GM12878 (cell line): ENCODE results near the gene DHCR24. TPM values are rescaled to one million over a fixed set of nuclear protein-coding genes. Genes with fewer than 3 reads are reported as not detected.

ENCODE experiments used
- ATAC-seq: fragments of 200-7000 bp; cut with Tn5 transposase; 3 replicates; pipeline ENCODE4 v1.9.1; 2020; ENCODE audit warnings: mild to moderate bottlenecking, moderate library complexity
- BruUV-seq: library from RNA; stranded (reverse); fragments of 400-500 nt; replicated peaks from 2 replicates; lab custom pipeline; 2021; lab: Mats Ljungman, UMichigan
- CTCF ChIA-PET: fragments of 300-600 bp; sonication (Branson Sonifier 250); formaldehyde crosslinking; extraction: SDS; loops from one replicate; lab custom pipeline; 2021; ENCODE audit warnings: inconsistent platforms; lab: Yijun Ruan, JAX
- POLR2A ChIA-PET: fragments of 350-600 bp; formaldehyde crosslinking; extraction: SDS; loops from one replicate; lab custom pipeline; 2021; ENCODE audit warnings: inconsistent platforms; lab: Charles Lee
- RAD21 ChIA-PET: fragments of 300-600 bp; sonication (Branson Sonifier 250); formaldehyde crosslinking; loops from one replicate; lab custom pipeline; 2023; ENCODE audit warnings: antibody characterized with exemption; ENCODE audit not compliant: unreplicated experiment; lab: Charles Lee
- SMC1A ChIA-PET: fragments of 300-600 bp; sonication (Branson Sonifier 250); formaldehyde crosslinking; loops from one replicate; lab custom pipeline; 2023; ENCODE audit not compliant: unreplicated experiment, uncharacterized antibody; lab: Charles Lee
- DNase-seq: peaks from one replicate; pipeline ENCODE4 v3.0.0-alpha.2; 2011; ENCODE audit warnings: low read depth, low spot score
- FAIRE-seq: peaks from 3 replicates; lab custom pipeline; 2011; peaks lifted over from hg19 to GRCh38; lab: Jason Lieb, UNC
- H2AFZ ChIP-seq: 2 replicates; pipeline ENCODE4 v1.6.0; 2011; ENCODE audit warnings: low read depth, low read length, control low read depth; ENCODE audit not compliant: control insufficient read depth
- H3K27ac ChIP-seq: 2 replicates; pipeline ENCODE4 v1.5.1; 2011; ENCODE audit warnings: control low read depth; ENCODE audit not compliant: control insufficient read depth, insufficient read depth
- H3K27me3 ChIP-seq, 2 experiments: replicated peaks in 1 of 2; 2 replicates each; pipeline versions ENCODE4 v1.6.0 to v1.6.1; 2011; ENCODE audit warnings: low read length in 1 of 2; ENCODE audit not compliant: control insufficient read depth in 2 of 2, insufficient read depth in 2 of 2
- H3K36me3 ChIP-seq, 2 experiments: 2 replicates each; pipeline ENCODE4 v1.5.1; 2011; ENCODE audit warnings: low read length in 1 of 2; ENCODE audit not compliant: control insufficient read depth in 2 of 2, insufficient read depth in 2 of 2
- H3K4me1 ChIP-seq: 2 replicates; pipeline ENCODE4 v1.6.1; 2011; ENCODE audit warnings: mild to moderate bottlenecking, low read length, moderate library complexity, mixed read lengths; ENCODE audit not compliant: control insufficient read depth, insufficient read depth
- H3K4me2 ChIP-seq: 2 replicates; pipeline ENCODE4 v1.6.0; 2011; ENCODE audit warnings: control low read depth; ENCODE audit not compliant: control insufficient read depth, insufficient read depth
- H3K4me3 ChIP-seq: fragments of 200-600 bp; sonication (generic); 2 replicates; pipeline ENCODE4 v1.5.1; 2016
- H3K79me2 ChIP-seq: 2 replicates; pipeline ENCODE4 v1.6.0; 2011; ENCODE audit warnings: low read length; ENCODE audit not compliant: control insufficient read depth, insufficient read depth
- H3K9ac ChIP-seq: 2 replicates; pipeline ENCODE4 v1.8.0; 2011; ENCODE audit warnings: low read length, control low read depth, mixed read lengths; ENCODE audit not compliant: control insufficient read depth, insufficient read depth
- H3K9me3 ChIP-seq: replicated peaks from 3 replicates; pipeline ENCODE4 v1.5.1; 2011; ENCODE audit warnings: mild to moderate bottlenecking, low read length; ENCODE audit not compliant: control insufficient read depth, insufficient read depth
- H4K20me1 ChIP-seq: 2 replicates; pipeline ENCODE4 v1.6.0; 2011; ENCODE audit not compliant: control insufficient read depth, insufficient read depth
- BCL11A ChIP-seq: IDR thresholded peaks from 2 replicates; pipeline ENCODE4 v1.6.1; 2011; ENCODE audit warnings: low read depth, low read length
- EZH2 ChIP-seq: IDR thresholded peaks from 2 replicates; pipeline ENCODE4 v1.6.1; 2012; ENCODE audit warnings: low read depth, mild to moderate bottlenecking, control low read depth, inconsistent platforms, low read length, borderline replicate concordance; ENCODE audit not compliant: control insufficient read depth
- HCFC1 ChIP-seq: fragments of 150-350 bp; IDR thresholded peaks from 2 replicates; pipeline ENCODE4 v1.6.1; 2014; ENCODE audit warnings: low read length
- KAT2A ChIP-seq: conservative IDR thresholded peaks from 2 replicates; pipeline ENCODE4 v1.6.1; 2011; ENCODE audit warnings: low read depth, low read length; ENCODE audit not compliant: control insufficient read depth
- LARP7 ChIP-seq: fragments of 450-650 bp; IDR thresholded peaks from 2 replicates; pipeline ENCODE4 v1.6.1; 2017; ENCODE audit warnings: mild to moderate bottlenecking
- NR2C1 ChIP-seq: fragments of 450-650 bp; IDR thresholded peaks from 2 replicates; pipeline ENCODE4 v1.6.1; 2017; ENCODE audit warnings: antibody characterized with exemption, mild to moderate bottlenecking, moderate library complexity
- PAX5 ChIP-seq: IDR thresholded peaks from 2 replicates; pipeline ENCODE4 v1.6.1; 2011; ENCODE audit warnings: low read depth, low read length, borderline replicate concordance
- POU2F2 ChIP-seq: IDR thresholded peaks from 3 replicates; pipeline ENCODE4 v1.6.1; 2011; ENCODE audit warnings: low read depth, mild to moderate bottlenecking, low read length, borderline replicate concordance
- RAD21 ChIP-seq: IDR thresholded peaks from 2 replicates; pipeline ENCODE4 v1.6.1; 2011; ENCODE audit warnings: mild to moderate bottlenecking, low read depth, low read length, moderate library complexity; ENCODE audit not compliant: insufficient read depth
- RAD51 ChIP-seq: fragments of 450-650 bp; IDR thresholded peaks from 2 replicates; pipeline ENCODE4 v1.6.1; 2016; ENCODE audit warnings: moderate library complexity, mild to moderate bottlenecking, inconsistent platforms
- SMAD5 ChIP-seq: IDR thresholded peaks from 2 replicates; pipeline ENCODE4 v1.6.1; 2016; ENCODE audit warnings: antibody characterized with exemption, low read depth
- SPI1 ChIP-seq: IDR thresholded peaks from 2 replicates; pipeline ENCODE4 v1.6.1; 2011; ENCODE audit warnings: low read depth, mild to moderate bottlenecking, low read length, moderate library complexity, borderline replicate concordance; ENCODE audit not compliant: insufficient read depth
- SREBF2 ChIP-seq: IDR thresholded peaks from 2 replicates; pipeline ENCODE4 v1.6.1; 2012; ENCODE audit warnings: mild to moderate bottlenecking, low read length
- TARDBP ChIP-seq: IDR thresholded peaks from 2 replicates; pipeline ENCODE4 v1.6.1; 2016; ENCODE audit warnings: borderline replicate concordance
- WGBS: methylation state at CpG from one replicate; pipeline ENCODE4 v1.1.6; 2016; ENCODE audit warnings: low lambda C conversion rate; ENCODE audit not compliant: insufficient replicate concordance, insufficient coverage; ENCODE audit errors: missing lambda C conversion rate; 5-methylcytosine and 5-hydroxymethylcytosine counted together
- in situ Hi-C: fragments of 300-500 bp; cut with MboI; formaldehyde crosslinking; loops from 9 replicates; pipeline ENCODE4 v1.14.3; 2018; ENCODE audit warnings: mixed read lengths
- intact Hi-C: fragments of 100-400 bp; cut with micrococcal nuclease; formaldehyde crosslinking; loops from one replicate; pipeline ENCODE4 v1.14.2; 2022; ENCODE audit not compliant: unreplicated experiment
- polyA plus RNA-seq, 11 experiments: library from polyadenylated mRNA; depleted of rRNA in 4 of 11; unstranded in 6 of 11; stranded (reverse) in 5 of 11; fragments of >200 nt; fragmentation: Nextera tagmentation in 4 of 11; fragmentation: Illumina TruSeq in 1 of 11; extraction: Ambion mirVana in 4 of 11; extraction: Trizol in 1 of 11; gene quantifications; 1 replicate in 1 of 11; 2 replicates in 10 of 11; pipeline versions ENCODE4 v1.2.1 to v1.2.3, GENCODE V29; 2011 to 2016; ENCODE audit warnings: inconsistent platforms in 2 of 11, missing spikeins in 2 of 11, low read depth in 1 of 11
- total RNA-seq, 4 experiments: library from RNA; depleted of rRNA in 3 of 4; stranded (reverse); fragments of >200 nt in 3 of 4; fragmentation: Illumina TruSeq in 1 of 4; extraction: Trizol in 1 of 4; gene quantifications; 2 replicates each; pipeline versions ENCODE4 v1.2.1 to v1.2.3, GENCODE V29; 2013 to 2021
- TF ChIP-seq, protein P1 (sequence below): fragments of 450-650 bp; IDR thresholded peaks from 2 replicates; pipeline ENCODE4 v1.6.1; 2016; ENCODE audit warnings: mild to moderate bottlenecking, moderate library complexity, borderline replicate concordance
- TF ChIP-seq, protein P2 (sequence below): fragments of 450-650 bp; IDR thresholded peaks from 2 replicates; pipeline ENCODE4 v1.6.1; 2017; ENCODE audit warnings: borderline replicate concordance

Gene DHCR24
- total and polyA plus RNA-seq, 10 of the 15 experiments (the other 5 are each of a cell fraction or from before 2014, with no cell fraction given) = 23.3 to 169 (median 120) TPM

DNA sequence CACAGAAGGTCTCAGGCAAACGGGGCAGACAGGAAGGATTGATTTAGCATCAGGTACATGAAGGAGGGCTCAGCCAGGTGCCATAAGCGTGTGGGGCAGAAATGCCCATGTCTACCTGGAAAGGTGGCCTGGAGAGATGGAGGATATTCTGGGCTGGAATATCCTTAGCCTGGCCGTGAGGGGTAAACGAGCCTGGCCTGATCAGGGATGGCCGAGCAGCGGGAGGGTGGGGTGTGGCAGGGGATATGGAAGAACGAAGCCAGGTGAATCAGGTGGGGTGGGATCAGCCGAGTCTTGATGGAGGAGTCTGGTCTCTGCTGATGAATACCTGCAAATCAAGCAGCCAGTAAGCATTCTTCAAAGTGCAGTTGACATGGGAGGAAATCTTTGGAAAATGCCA is 50.4 kb downstream of the DHCR24 start (continued):
- TF ChIP-seq, protein P1, sequence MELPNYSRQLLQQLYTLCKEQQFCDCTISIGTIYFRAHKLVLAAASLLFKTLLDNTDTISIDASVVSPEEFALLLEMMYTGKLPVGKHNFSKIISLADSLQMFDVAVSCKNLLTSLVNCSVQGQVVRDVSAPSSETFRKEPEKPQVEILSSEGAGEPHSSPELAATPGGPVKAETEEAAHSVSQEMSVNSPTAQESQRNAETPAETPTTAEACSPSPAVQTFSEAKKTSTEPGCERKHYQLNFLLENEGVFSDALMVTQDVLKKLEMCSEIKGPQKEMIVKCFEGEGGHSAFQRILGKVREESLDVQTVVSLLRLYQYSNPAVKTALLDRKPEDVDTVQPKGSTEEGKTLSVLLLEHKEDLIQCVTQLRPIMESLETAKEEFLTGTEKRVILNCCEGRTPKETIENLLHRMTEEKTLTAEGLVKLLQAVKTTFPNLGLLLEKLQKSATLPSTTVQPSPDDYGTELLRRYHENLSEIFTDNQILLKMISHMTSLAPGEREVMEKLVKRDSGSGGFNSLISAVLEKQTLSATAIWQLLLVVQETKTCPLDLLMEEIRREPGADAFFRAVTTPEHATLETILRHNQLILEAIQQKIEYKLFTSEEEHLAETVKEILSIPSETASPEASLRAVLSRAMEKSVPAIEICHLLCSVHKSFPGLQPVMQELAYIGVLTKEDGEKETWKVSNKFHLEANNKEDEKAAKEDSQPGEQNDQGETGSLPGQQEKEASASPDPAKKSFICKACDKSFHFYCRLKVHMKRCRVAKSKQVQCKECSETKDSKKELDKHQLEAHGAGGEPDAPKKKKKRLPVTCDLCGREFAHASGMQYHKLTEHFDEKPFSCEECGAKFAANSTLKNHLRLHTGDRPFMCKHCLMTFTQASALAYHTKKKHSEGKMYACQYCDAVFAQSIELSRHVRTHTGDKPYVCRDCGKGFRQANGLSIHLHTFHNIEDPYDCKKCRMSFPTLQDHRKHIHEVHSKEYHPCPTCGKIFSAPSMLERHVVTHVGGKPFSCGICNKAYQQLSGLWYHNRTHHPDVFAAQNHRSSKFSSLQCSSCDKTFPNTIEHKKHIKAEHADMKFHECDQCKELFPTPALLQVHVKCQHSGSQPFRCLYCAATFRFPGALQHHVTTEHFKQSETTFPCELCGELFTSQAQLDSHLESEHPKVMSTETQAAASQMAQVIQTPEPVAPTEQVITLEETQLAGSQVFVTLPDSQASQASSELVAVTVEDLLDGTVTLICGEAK = no peak
- TF ChIP-seq SPI1 (no peak), SREBF2 (no peak), POU2F2 (no peak), TARDBP (no peak), RAD51 (no peak), LARP7 (no peak), BCL11A (no peak), HCFC1 (no peak), EZH2 (no peak)

DNA sequence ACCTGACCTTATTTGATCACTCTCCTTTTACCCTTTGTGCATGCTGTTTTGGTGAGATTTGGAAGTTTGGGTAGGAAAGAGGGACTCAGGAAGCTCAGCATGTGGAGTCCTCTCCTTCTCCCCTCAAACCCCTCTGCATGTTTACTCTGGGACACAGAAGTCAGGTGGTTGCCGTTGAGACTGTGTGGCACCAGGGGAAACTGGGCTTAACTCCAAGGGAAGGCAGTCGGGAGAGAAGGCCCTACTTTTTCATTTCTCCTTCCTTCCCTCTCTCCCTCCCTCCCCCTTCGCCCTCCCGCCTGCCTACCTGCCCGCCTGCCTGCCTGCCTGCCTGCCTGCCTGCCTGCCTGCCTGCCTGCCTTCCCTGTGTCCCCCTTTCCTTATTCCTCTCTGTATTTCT is 51.0 kb downstream of the DHCR24 start:
- WGBS = 10% methylated on average over 2 of the region's 5 CpGs
- H3K27me3 ChIP-seq = no peaks in the 10 kb centered on the region
- H3K79me2 ChIP-seq = no peaks in the 10 kb centered on the region
- H3K4me3 ChIP-seq = no peak overlapping the region
- no peaks in the 10 kb centered on the region for H3K4me1 ChIP-seq
- intact Hi-C loops (no loop called here), in situ Hi-C loops (no loop called here)
- H4K20me1 ChIP-seq = no peaks in the 10 kb centered on the region
- BruUV-seq = no TSS peak
- ChIA-PET CTCF (no interaction called here), SMC1A (no interaction called here), RAD21 (no interaction called here), POLR2A (no interaction called here)
- no peak overlapping the region for H3K9ac ChIP-seq
- no peak overlapping the region for H3K4me2 ChIP-seq
- no peaks in the 10 kb centered on the region; the same call in 2 of the 3 replicates for H3K9me3 ChIP-seq
- H3K36me3 ChIP-seq = no peaks in the 10 kb centered on the region
- H3K27ac ChIP-seq = no peak overlapping the region
- ATAC-seq (no peak), DNase-seq (no peak), FAIRE-seq (no peak)
- no peak overlapping the region for H2AFZ ChIP-seq
- TF ChIP-seq RAD21 (no peak), PAX5 (no peak), KAT2A (no peak), NR2C1 (no peak), SMAD5 (no peak)
- TF ChIP-seq, protein P1 = no peak
- TF ChIP-seq, protein P2, sequence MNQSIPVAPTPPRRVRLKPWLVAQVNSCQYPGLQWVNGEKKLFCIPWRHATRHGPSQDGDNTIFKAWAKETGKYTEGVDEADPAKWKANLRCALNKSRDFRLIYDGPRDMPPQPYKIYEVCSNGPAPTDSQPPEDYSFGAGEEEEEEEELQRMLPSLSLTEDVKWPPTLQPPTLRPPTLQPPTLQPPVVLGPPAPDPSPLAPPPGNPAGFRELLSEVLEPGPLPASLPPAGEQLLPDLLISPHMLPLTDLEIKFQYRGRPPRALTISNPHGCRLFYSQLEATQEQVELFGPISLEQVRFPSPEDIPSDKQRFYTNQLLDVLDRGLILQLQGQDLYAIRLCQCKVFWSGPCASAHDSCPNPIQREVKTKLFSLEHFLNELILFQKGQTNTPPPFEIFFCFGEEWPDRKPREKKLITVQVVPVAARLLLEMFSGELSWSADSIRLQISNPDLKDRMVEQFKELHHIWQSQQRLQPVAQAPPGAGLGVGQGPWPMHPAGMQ = no peak
